HepG2 (cell line): Measurements from ENCODE around the gene VEGFB. TPM values are rescaled to one million over a fixed set of nuclear protein-coding genes. Genes with fewer than 3 reads are reported as not detected.

Source experiments
- AGO2 ChIP-seq: fragments of 200-400 bp; formaldehyde crosslinking; optimal IDR thresholded peaks from 2 replicates; pipeline ENCODE3; 2017; ENCODE audit warnings: mild to moderate bottlenecking, low read depth, low read length, moderate library complexity
- DMAP1 ChIP-seq: IDR thresholded peaks from 2 replicates; pipeline ENCODE4 v1.6.1; 2016
- ELF4 ChIP-seq: sonication (generic); formaldehyde crosslinking; IDR thresholded peaks from 2 replicates; pipeline ENCODE4 v1.5.0; 2020; ENCODE audit warnings: missing genetic modification reagents, mild to moderate bottlenecking, moderate library complexity, borderline replicate concordance
- KLF13 ChIP-seq: sonication (generic); formaldehyde crosslinking; IDR thresholded peaks from 2 replicates; pipeline ENCODE4 v1.4.0; 2020; ENCODE audit warnings: mild to moderate bottlenecking, missing genetic modification reagents
- NFYC ChIP-seq: IDR thresholded peaks from 2 replicates; pipeline ENCODE4 v1.6.1; 2016; ENCODE audit warnings: missing genetic modification reagents, missing compliant biosample characterization
- NONO ChIP-seq, 2 experiments: fragments of 450-650 bp in 1 of 2; sonication (generic) in 1 of 2; formaldehyde crosslinking in 1 of 2; IDR thresholded peaks in 1 of 2; conservative IDR thresholded peaks in 1 of 2; 2 replicates each; pipeline versions ENCODE4 v1.6.1 to v1.8.0; 2017 to 2022; ENCODE audit warnings: mild to moderate bottlenecking in 1 of 2, missing genetic modification reagents in 1 of 2, moderate library complexity in 1 of 2
- PPARG ChIP-seq: conservative IDR thresholded peaks from 2 replicates; pipeline ENCODE4 v1.6.1; 2016; ENCODE audit warnings: missing biosample characterization, missing genetic modification reagents
- WIZ ChIP-seq: sonication (generic); formaldehyde crosslinking; IDR thresholded peaks from 2 replicates; pipeline ENCODE4 v1.5.1; 2020; ENCODE audit warnings: mild to moderate bottlenecking, missing genetic modification reagents
- ZNF337 ChIP-seq: sonication (generic); formaldehyde crosslinking; IDR thresholded peaks from 2 replicates; pipeline ENCODE4 v1.5.1; 2020; ENCODE audit warnings: missing genetic modification reagents, low read depth, mild to moderate bottlenecking, borderline replicate concordance
- ZNF460 ChIP-seq: sonication (generic); formaldehyde crosslinking; IDR thresholded peaks from 2 replicates; pipeline ENCODE4 v1.5.1; 2020; ENCODE audit warnings: missing genetic modification reagents, mild to moderate bottlenecking, borderline replicate concordance
- ZNF556 ChIP-seq: sonication (generic); formaldehyde crosslinking; IDR thresholded peaks from 2 replicates; pipeline ENCODE4 v1.4.0; 2020; ENCODE audit warnings: mild to moderate bottlenecking, missing genetic modification reagents, borderline replicate concordance
- ZNF558 ChIP-seq: sonication (generic); formaldehyde crosslinking; IDR thresholded peaks from 2 replicates; pipeline ENCODE4 v1.9.0; 2022; ENCODE audit warnings: mild to moderate bottlenecking, missing genetic modification reagents, borderline replicate concordance
- ZNF572 ChIP-seq: sonication (generic); formaldehyde crosslinking; IDR thresholded peaks from 2 replicates; pipeline ENCODE4 v1.5.1; 2020; ENCODE audit warnings: mild to moderate bottlenecking, missing genetic modification reagents
- ZNF749 ChIP-seq: sonication (generic); formaldehyde crosslinking; IDR thresholded peaks from 2 replicates; pipeline ENCODE4 v1.8.0; 2022; ENCODE audit warnings: mild to moderate bottlenecking, missing genetic modification reagents, moderate library complexity, borderline replicate concordance
- ZNF788 ChIP-seq: sonication (generic); formaldehyde crosslinking; IDR thresholded peaks from 2 replicates; pipeline ENCODE4 v1.5.0; 2020; ENCODE audit warnings: mild to moderate bottlenecking, missing genetic modification reagents, borderline replicate concordance
- polyA plus RNA-seq, 8 experiments: library from polyadenylated mRNA; depleted of rRNA in 3 of 8; stranded (reverse) in 7 of 8; unstranded in 1 of 8; fragments of >200 nt; fragmentation: Illumina TruSeq in 4 of 8; extraction: Trizol in 4 of 8; gene quantifications; 2 replicates each; pipeline versions ENCODE4 v1.2.1 to v1.2.3, GENCODE V29; 2011 to 2016; ENCODE audit warnings: low read depth in 4 of 8, missing spikeins in 1 of 8, mixed read lengths in 1 of 8; ENCODE audit not compliant: insufficient read depth in 1 of 8
- total RNA-seq, 5 experiments: library from RNA; depleted of rRNA; stranded (reverse); fragments of >200 nt; fragmentation: Illumina TruSeq; extraction: Trizol; gene quantifications; 2 replicates each; pipeline ENCODE4 v1.2.3, GENCODE V29; 2016; ENCODE audit warnings: low read depth in 1 of 5
- TF ChIP-seq, protein P1 (sequence below): sonication (generic); formaldehyde crosslinking; IDR thresholded peaks from 2 replicates; pipeline ENCODE4 v1.4.0; 2020; ENCODE audit warnings: missing genetic modification reagents
- TF ChIP-seq, protein P2 (sequence below): sonication (generic); formaldehyde crosslinking; IDR thresholded peaks from 2 replicates; pipeline ENCODE4 v1.4.0; 2020; ENCODE audit warnings: missing genetic modification reagents
- TF ChIP-seq, protein P3 (sequence below): sonication (generic); formaldehyde crosslinking; IDR thresholded peaks from 2 replicates; pipeline ENCODE4 v1.4.0; 2020; ENCODE audit warnings: mild to moderate bottlenecking, low read depth, missing genetic modification reagents
- TF ChIP-seq, protein P4 (sequence below): sonication (generic); formaldehyde crosslinking; IDR thresholded peaks from 2 replicates; pipeline ENCODE4 v1.4.0; 2020; ENCODE audit warnings: missing genetic modification reagents
- TF ChIP-seq, protein P5 (sequence below): sonication (generic); formaldehyde crosslinking; IDR thresholded peaks from 2 replicates; pipeline ENCODE4 v1.8.1; 2023; ENCODE audit warnings: mild to moderate bottlenecking, inconsistent platforms, moderate library complexity, missing genetic modification reagents, borderline replicate concordance

VEGFB gene
- total and polyA plus RNA-seq, 2 of the 13 experiments (the other 11 are each of a cell fraction or from before 2014, with no cell fraction given), result 9.0 to 11.3 TPM

DNA sequence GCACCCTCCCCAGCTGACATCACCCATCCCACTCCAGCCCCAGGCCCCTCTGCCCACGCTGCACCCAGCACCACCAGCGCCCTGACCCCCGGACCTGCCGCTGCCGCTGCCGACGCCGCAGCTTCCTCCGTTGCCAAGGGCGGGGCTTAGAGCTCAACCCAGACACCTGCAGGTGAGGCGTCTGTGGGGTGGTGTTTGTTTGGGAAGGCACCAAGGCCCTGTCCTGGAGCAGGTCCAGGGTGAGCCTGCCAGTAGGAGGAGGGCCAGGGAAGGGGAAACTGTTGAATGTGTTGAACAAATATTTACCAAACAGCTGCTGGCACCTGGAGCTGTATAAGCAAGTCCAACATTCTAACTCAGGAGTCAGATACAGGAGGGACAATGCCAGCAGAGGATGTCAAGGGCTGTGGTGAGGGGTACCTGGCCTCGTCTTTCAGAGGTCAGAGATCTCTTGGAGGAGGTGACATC, 3.1 kb downstream of the VEGFB start (continued):
- no peak for TF ChIP-seq ZNF749 (CRISPR knock-in tag)
- TF ChIP-seq, protein P1, sequence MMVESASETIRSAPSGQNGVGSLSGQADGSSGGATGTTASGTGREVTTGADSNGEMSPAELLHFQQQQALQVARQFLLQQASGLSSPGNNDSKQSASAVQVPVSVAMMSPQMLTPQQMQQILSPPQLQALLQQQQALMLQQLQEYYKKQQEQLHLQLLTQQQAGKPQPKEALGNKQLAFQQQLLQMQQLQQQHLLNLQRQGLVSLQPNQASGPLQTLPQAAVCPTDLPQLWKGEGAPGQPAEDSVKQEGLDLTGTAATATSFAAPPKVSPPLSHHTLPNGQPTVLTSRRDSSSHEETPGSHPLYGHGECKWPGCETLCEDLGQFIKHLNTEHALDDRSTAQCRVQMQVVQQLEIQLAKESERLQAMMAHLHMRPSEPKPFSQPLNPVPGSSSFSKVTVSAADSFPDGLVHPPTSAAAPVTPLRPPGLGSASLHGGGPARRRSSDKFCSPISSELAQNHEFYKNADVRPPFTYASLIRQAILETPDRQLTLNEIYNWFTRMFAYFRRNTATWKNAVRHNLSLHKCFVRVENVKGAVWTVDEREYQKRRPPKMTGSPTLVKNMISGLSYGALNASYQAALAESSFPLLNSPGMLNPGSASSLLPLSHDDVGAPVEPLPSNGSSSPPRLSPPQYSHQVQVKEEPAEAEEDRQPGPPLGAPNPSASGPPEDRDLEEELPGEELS (CRISPR knock-in tag), result peak; percentile 92
- TF ChIP-seq, protein P2, sequence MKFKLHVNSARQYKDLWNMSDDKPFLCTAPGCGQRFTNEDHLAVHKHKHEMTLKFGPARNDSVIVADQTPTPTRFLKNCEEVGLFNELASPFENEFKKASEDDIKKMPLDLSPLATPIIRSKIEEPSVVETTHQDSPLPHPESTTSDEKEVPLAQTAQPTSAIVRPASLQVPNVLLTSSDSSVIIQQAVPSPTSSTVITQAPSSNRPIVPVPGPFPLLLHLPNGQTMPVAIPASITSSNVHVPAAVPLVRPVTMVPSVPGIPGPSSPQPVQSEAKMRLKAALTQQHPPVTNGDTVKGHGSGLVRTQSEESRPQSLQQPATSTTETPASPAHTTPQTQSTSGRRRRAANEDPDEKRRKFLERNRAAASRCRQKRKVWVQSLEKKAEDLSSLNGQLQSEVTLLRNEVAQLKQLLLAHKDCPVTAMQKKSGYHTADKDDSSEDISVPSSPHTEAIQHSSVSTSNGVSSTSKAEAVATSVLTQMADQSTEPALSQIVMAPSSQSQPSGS (CRISPR knock-in tag), result peak; percentile 25; the same call in 1 of the 2 replicates
- no peak for TF ChIP-seq WIZ (CRISPR knock-in tag)
- TF ChIP-seq, protein P3, sequence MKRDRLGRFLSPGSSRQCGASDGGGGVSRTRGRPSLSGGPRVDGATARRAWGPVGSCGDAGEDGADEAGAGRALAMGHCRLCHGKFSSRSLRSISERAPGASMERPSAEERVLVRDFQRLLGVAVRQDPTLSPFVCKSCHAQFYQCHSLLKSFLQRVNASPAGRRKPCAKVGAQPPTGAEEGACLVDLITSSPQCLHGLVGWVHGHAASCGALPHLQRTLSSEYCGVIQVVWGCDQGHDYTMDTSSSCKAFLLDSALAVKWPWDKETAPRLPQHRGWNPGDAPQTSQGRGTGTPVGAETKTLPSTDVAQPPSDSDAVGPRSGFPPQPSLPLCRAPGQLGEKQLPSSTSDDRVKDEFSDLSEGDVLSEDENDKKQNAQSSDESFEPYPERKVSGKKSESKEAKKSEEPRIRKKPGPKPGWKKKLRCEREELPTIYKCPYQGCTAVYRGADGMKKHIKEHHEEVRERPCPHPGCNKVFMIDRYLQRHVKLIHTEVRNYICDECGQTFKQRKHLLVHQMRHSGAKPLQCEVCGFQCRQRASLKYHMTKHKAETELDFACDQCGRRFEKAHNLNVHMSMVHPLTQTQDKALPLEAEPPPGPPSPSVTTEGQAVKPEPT (CRISPR knock-in tag), result no peak
- TF ChIP-seq ZNF572 (CRISPR knock-in tag), result no peak
- peak; percentile 64; the same call in 1 of the 2 replicates for TF ChIP-seq DMAP1 (CRISPR knock-in tag)
- TF ChIP-seq, protein P4, sequence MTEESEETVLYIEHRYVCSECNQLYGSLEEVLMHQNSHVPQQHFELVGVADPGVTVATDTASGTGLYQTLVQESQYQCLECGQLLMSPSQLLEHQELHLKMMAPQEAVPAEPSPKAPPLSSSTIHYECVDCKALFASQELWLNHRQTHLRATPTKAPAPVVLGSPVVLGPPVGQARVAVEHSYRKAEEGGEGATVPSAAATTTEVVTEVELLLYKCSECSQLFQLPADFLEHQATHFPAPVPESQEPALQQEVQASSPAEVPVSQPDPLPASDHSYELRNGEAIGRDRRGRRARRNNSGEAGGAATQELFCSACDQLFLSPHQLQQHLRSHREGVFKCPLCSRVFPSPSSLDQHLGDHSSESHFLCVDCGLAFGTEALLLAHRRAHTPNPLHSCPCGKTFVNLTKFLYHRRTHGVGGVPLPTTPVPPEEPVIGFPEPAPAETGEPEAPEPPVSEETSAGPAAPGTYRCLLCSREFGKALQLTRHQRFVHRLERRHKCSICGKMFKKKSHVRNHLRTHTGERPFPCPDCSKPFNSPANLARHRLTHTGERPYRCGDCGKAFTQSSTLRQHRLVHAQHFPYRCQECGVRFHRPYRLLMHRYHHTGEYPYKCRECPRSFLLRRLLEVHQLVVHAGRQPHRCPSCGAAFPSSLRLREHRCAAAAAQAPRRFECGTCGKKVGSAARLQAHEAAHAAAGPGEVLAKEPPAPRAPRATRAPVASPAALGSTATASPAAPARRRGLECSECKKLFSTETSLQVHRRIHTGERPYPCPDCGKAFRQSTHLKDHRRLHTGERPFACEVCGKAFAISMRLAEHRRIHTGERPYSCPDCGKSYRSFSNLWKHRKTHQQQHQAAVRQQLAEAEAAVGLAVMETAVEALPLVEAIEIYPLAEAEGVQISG (CRISPR knock-in tag), result peak; percentile 41; the same call in 1 of the 2 replicates
- TF ChIP-seq ZNF460 (CRISPR knock-in tag), result no peak
- no peak for TF ChIP-seq ELF4 (CRISPR knock-in tag)
- TF ChIP-seq KLF13 (CRISPR knock-in tag), result no peak
- TF ChIP-seq, protein P5, sequence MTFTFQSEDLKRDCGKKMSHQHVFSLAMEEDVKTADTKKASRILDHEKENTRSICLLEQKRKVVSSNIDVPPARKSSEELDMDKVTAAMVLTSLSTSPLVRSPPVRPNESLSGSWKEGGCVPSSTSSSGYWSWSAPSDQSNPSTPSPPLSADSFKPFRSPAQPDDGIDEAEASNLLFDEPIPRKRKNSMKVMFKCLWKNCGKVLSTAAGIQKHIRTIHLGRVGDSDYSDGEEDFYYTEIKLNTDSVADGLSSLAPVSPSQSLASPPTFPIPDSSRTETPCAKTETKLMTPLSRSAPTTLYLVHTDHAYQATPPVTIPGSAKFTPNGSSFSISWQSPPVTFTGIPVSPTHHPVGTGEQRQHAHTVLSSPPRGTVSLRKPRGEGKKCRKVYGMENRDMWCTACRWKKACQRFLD (CRISPR knock-in tag), result no peak
- peak; percentile 63; the same call in 1 of the 2 replicates for TF ChIP-seq ZNF556 (CRISPR knock-in tag)
- TF ChIP-seq AGO2, result peak; percentile 17
- TF ChIP-seq ZNF788, result no peak; the same call in 1 of the 2 replicates
- no peak for TF ChIP-seq NONO (IDR thresholded peaks at IDR 0.05)
- TF ChIP-seq NONO (CRISPR knock-in tag; conservative IDR thresholded peaks at IDR 0.05), result peak; percentile 85
- no peak for TF ChIP-seq ZNF337 (CRISPR knock-in tag)
- 0 out of 2 replicates have a peak, but pooled peaks have one; percentile 36 for TF ChIP-seq PPARG (CRISPR knock-in tag)
- no peak for TF ChIP-seq ZNF558 (CRISPR knock-in tag)
- peak; percentile 27; the same call in 1 of the 2 replicates for TF ChIP-seq NFYC (CRISPR knock-in tag)
